Endothelial cell of umbilical vein (primary cell): ENCODE measurements around the gene CYP4F22. TPM values are rescaled to one million over a fixed set of nuclear protein-coding genes. Genes with fewer than 3 reads are reported as not detected.

Experiments
- BruUV-seq: library from RNA; stranded (reverse); fragments of 400-500 nt; replicated peaks from 2 replicates; lab custom pipeline; 2021; lab: Mats Ljungman, UMichigan
- CTCF ChIA-PET: fragments of 300-600, 350-600 bp; sonication (Branson Sonifier 250); formaldehyde crosslinking; loops from one replicate; lab custom pipeline; 2021; ENCODE audit warnings: antibody characterized with exemption, inconsistent platforms; lab: Charles Lee
- POLR2A ChIA-PET: fragments of 300-600, 350-600 bp; sonication (Branson Sonifier 250); formaldehyde crosslinking; loops from one replicate; lab custom pipeline; 2021; ENCODE audit warnings: antibody characterized with exemption, inconsistent platforms; lab: Charles Lee
- DNase-seq: peaks from one replicate; pipeline ENCODE4 v3.0.0-alpha.2; 2011; ENCODE audit warnings: low read depth, low spot score
- FAIRE-seq: peaks from 2 replicates; lab custom pipeline; 2011; peaks lifted over from hg19 to GRCh38; lab: Jason Lieb, UNC
- H2AFZ ChIP-seq: 2 replicates; pipeline ENCODE4 v1.6.0; 2012; ENCODE audit warnings: low read depth, low read length, control low read depth, inconsistent platforms
- H3K27ac ChIP-seq: 2 replicates; pipeline ENCODE4 v1.5.1; 2011; ENCODE audit warnings: low read depth, mild to moderate bottlenecking, control low read depth, low read length, moderate library complexity; ENCODE audit not compliant: insufficient read depth
- H3K27me3 ChIP-seq, 2 experiments: 2 replicates each; pipeline versions ENCODE4 v1.6.0 to v1.6.1; 2011; ENCODE audit warnings: low read length in 2 of 2, mixed read lengths in 1 of 2; ENCODE audit not compliant: control insufficient read depth in 2 of 2, insufficient read depth in 2 of 2
- H3K36me3 ChIP-seq, 2 experiments: 2 replicates in 1 of 2; 3 replicates in 1 of 2; pipeline ENCODE4 v1.5.1; 2011; ENCODE audit warnings: low read length in 2 of 2, mild to moderate bottlenecking in 1 of 2, moderate library complexity in 1 of 2; ENCODE audit not compliant: control insufficient read depth in 2 of 2, insufficient read depth in 2 of 2; ENCODE audit errors: extremely low read depth in 1 of 2
- H3K4me1 ChIP-seq: 3 replicates; pipeline ENCODE4 v1.5.1; 2011; ENCODE audit warnings: mild to moderate bottlenecking, low read length; ENCODE audit not compliant: control insufficient read depth, insufficient read depth; ENCODE audit errors: extremely low read depth
- H3K4me2 ChIP-seq: 2 replicates; pipeline ENCODE4 v1.6.1; 2011; ENCODE audit warnings: low read length, control low read depth, mixed read lengths; ENCODE audit not compliant: insufficient read depth
- H3K4me3 ChIP-seq, 3 experiments: fragments of 200-600 bp in 1 of 3; sonication (generic), shearing (Covaris generic) in 1 of 3; replicated peaks in 1 of 3; 2 replicates each; pipeline ENCODE4 v1.5.1; 2011 to 2016; ENCODE audit warnings: control low read depth in 3 of 3, low read length in 3 of 3, mild to moderate bottlenecking in 2 of 3, inconsistent platforms in 1 of 3, low read depth in 1 of 3, moderate library complexity in 1 of 3; ENCODE audit not compliant: insufficient read depth in 1 of 3
- H3K79me2 ChIP-seq: 2 replicates; pipeline ENCODE4 v1.6.0; 2012; ENCODE audit warnings: low read length, inconsistent platforms; ENCODE audit not compliant: control insufficient read depth, insufficient read depth
- H3K9ac ChIP-seq: replicated peaks from 2 replicates; pipeline ENCODE3; 2011; ENCODE audit warnings: low read length, control low read depth; ENCODE audit not compliant: insufficient read depth; ENCODE audit errors: extremely low read depth
- H3K9me1 ChIP-seq: replicated peaks from 3 replicates; pipeline ENCODE4 v1.6.0; 2011; ENCODE audit warnings: mild to moderate bottlenecking, low read length; ENCODE audit not compliant: control insufficient read depth, insufficient read depth; ENCODE audit errors: extremely low read depth
- H3K9me3 ChIP-seq: replicated peaks from 2 replicates; pipeline ENCODE4 v1.5.1; 2012; ENCODE audit warnings: low read length, inconsistent platforms; ENCODE audit not compliant: control insufficient read depth, insufficient read depth
- H4K20me1 ChIP-seq: replicated peaks from 2 replicates; pipeline ENCODE3; 2011; ENCODE audit warnings: mild to moderate bottlenecking, low read length; ENCODE audit not compliant: control insufficient read depth, insufficient read depth; ENCODE audit errors: extremely low read depth
- CTCF ChIP-seq, 2 donors: IDR thresholded peaks; 1 replicate in 1 of 2; 2 replicates in 1 of 2; pipeline ENCODE4 v1.5.1; 2011; ENCODE audit warnings: low read length in 2 of 2, mild to moderate bottlenecking in 2 of 2, moderate library complexity in 2 of 2, control low read depth in 1 of 2, inconsistent platforms in 1 of 2, low read depth in 1 of 2; ENCODE audit not compliant: insufficient read depth in 1 of 2; ENCODE audit errors: extremely low read depth in 1 of 2
- EZH2 ChIP-seq: IDR thresholded peaks from 2 replicates; pipeline ENCODE4 v1.6.1; 2012; ENCODE audit warnings: borderline replicate concordance, low read depth, mild to moderate bottlenecking, moderate library complexity, low read length, inconsistent platforms; ENCODE audit not compliant: severe bottlenecking
- FOS ChIP-seq: IDR thresholded peaks from 2 replicates; pipeline ENCODE4 v1.6.1; 2011; ENCODE audit warnings: mild to moderate bottlenecking, low read length, moderate library complexity, borderline replicate concordance; ENCODE audit not compliant: insufficient read depth
- GATA2 ChIP-seq: IDR thresholded peaks from 2 replicates; pipeline ENCODE4 v1.7.0; 2011; ENCODE audit warnings: low read depth, mild to moderate bottlenecking, moderate library complexity, mixed read lengths, low read length; ENCODE audit not compliant: insufficient read length, insufficient read depth
- JUN ChIP-seq: IDR thresholded peaks from 2 replicates; pipeline ENCODE4 v1.6.1; 2011; ENCODE audit warnings: borderline replicate concordance, low read depth; ENCODE audit not compliant: insufficient read length, insufficient read depth
- MAX ChIP-seq: IDR thresholded peaks from 2 replicates; pipeline ENCODE4 v1.6.1; 2011; ENCODE audit not compliant: insufficient read depth, insufficient read length
- MYC ChIP-seq: IDR thresholded peaks from one replicate; pipeline ENCODE4 v1.6.1; 2011; ENCODE audit warnings: mild to moderate bottlenecking, low read depth, low read length
- POLR2A ChIP-seq: IDR thresholded peaks from 2 replicates; pipeline ENCODE4 v1.6.1; 2012; ENCODE audit warnings: low read depth, mild to moderate bottlenecking, control low read depth, low read length
- POLR2AphosphoS5 ChIP-seq: IDR thresholded peaks from 2 replicates; pipeline ENCODE4 v1.6.1; 2012; ENCODE audit warnings: low read depth, mild to moderate bottlenecking, control low read depth, low read length, moderate library complexity; ENCODE audit not compliant: insufficient read depth
- dilution Hi-C: fragments of 300-500 bp; cut with MboI; formaldehyde crosslinking; loops from one replicate; pipeline ENCODE4 v1.15.0; 2019; ENCODE audit warnings: low sequenced_read_pairs; ENCODE audit not compliant: extremely low pct_ligation_motif_present
- intact Hi-C: fragments of 100-400 bp; cut with micrococcal nuclease; formaldehyde crosslinking; loops from one replicate; pipeline ENCODE4 v1.10.0; 2022
- polyA plus RNA-seq, 4 experiments: library from polyadenylated mRNA; depleted of rRNA in 3 of 4; stranded (reverse) in 3 of 4; unstranded in 1 of 4; fragments of >200 nt; gene quantifications; 2 replicates each; pipeline versions ENCODE4 v1.2.1 to v1.2.3, GENCODE V29; 2011 to 2012; ENCODE audit warnings: missing spikeins in 1 of 4
- total RNA-seq: library from RNA; stranded (reverse); gene quantifications from 2 replicates; pipeline ENCODE4 v1.2.3, GENCODE V29; 2021

The CYP4F22 gene
- total and polyA plus RNA-seq, 2 donors (not counting 3 experiments of a cell fraction or from before 2014, with no cell fraction given): not detected

GRCh38 chr19:15562145-15562544 is 53.8 kb downstream of the CYP4F22 start:
- H3K9ac ChIP-seq: no peak overlapping the region
- FAIRE-seq (no peak), DNase-seq (no peak)
- no peaks in the 10 kb centered on the region for H3K9me3 ChIP-seq
- H3K36me3 ChIP-seq: no peaks in the 10 kb centered on the region
- ChIA-PET CTCF (interaction anchor here (1.1 to 1.5 kb wide), 2 partner anchors 385 to 470 kb away, joined by 3 to 8 read pairs; no protein-coding TSS in a partner anchor), POLR2A (no interaction called here)
- no peak overlapping the region for H3K4me3 ChIP-seq
- H3K27me3 ChIP-seq: peaks cover 0 to 2% of the 10 kb centered on the region in 2 experiments
- H3K4me2 ChIP-seq: no peak overlapping the region
- no peaks in the 10 kb centered on the region for H3K9me1 ChIP-seq
- H3K4me1 ChIP-seq: no peaks in the 10 kb centered on the region
- no peak for TF ChIP-seq MYC
- TF ChIP-seq JUN: no peak
- TF ChIP-seq MAX: no peak
- TF ChIP-seq EZH2: no peak
- TF ChIP-seq CTCF (IDR thresholded peaks at IDR 0.05; ENCODE audit: extremely low read depth in 1 of 2, insufficient read depth in 1 of 2, low read depth in 1 of 2, low read length in 2 of 2): no peak
- no peak for TF ChIP-seq GATA2
- TF ChIP-seq FOS: no peak
- no peak for TF ChIP-seq POLR2AphosphoS5
- no peak for TF ChIP-seq POLR2A
- no peak overlapping the region for H2AFZ ChIP-seq
- dilution Hi-C loops: no loop called here
- no peaks in the 10 kb centered on the region for H3K79me2 ChIP-seq
- H4K20me1 ChIP-seq: no peaks in the 10 kb centered on the region
- no peak overlapping the region for H3K27ac ChIP-seq
- BruUV-seq: no TSS peak
- intact Hi-C loops: no loop called here
